Prostate gland (tissue), 2 donors: ENCODE results near the gene PRAMEF12.

Experiments
- CTCF ChIP-seq, 4 experiments: fragments of 200-600 bp in 2 of 4; fragments of 450-650 bp in 2 of 4; sonication (generic) in 2 of 4; IDR thresholded peaks; 1 replicate in 3 of 4; 2 replicates in 1 of 4; pipeline ENCODE4 v1.5.1; 2016 to 2019; ENCODE audit warnings: antibody characterized with exemption in 4 of 4, mild to moderate bottlenecking in 2 of 4, moderate library complexity in 2 of 4
- POLR2A ChIP-seq: fragments of 450-650 bp; IDR thresholded peaks from one replicate; pipeline ENCODE4 v1.6.1; 2016; ENCODE audit warnings: antibody characterized with exemption, mild to moderate bottlenecking
- POLR2AphosphoS5 ChIP-seq: sonication (generic); formaldehyde crosslinking; IDR thresholded peaks from one replicate; pipeline ENCODE4 v1.6.1; 2017; ENCODE audit warnings: antibody characterized with exemption

- TF ChIP-seq CTCF (IDR thresholded peaks at IDR 0.05): no peak
- TF ChIP-seq POLR2A: no peak
- no peak for TF ChIP-seq POLR2AphosphoS5
These were observed 24.7 kb upstream of the PRAMEF12 start for GRCh38 chr1:12748778-12749355.
